Stimulated activated CD4-positive, alpha-beta T cell treated with anti-CD3 and anti-CD28 coated beads, Interleukin-1b, Interleukin-23, amount 100 ng/mL, for 4 hours (primary cell): ENCODE measurements around the gene SHPK.
A peak's percentile ranks its signal among the peaks of the same experiment; 100 is the strongest.
"Not testable (repeated sequence)": the region's sequence is repeated elsewhere in the genome, so short reads cannot be mapped to it uniquely, and the experiment has no call there.

ENCODE experiments used
- DNase-seq, 2 donors: peaks; one replicate each; pipeline ENCODE4 v3.0.0-alpha.2; 2020; ENCODE audit warnings: low read depth in 2 of 2

The SHPK gene

DNA sequence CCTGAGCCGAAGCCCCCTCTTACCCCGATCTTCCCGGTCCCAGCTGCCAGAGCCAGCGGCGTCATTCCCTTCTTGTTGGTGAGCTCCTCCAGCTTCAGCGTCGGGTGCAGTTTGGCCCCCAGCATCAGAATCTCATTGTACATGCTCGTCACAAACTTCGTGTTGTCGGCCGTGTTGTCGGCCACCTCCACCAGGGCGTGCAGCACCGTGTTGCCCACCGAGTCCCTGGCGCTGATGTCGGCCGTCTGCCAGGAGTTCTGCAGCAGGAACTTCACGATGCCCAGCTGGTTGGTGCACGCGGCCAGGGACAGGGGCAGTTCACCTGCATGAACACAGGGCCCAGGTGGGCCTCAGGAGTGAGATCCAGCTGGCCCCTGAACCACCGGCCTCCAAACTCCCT, 46.3 kb downstream of the SHPK start:
- no peak for DNase-seq

DNA sequence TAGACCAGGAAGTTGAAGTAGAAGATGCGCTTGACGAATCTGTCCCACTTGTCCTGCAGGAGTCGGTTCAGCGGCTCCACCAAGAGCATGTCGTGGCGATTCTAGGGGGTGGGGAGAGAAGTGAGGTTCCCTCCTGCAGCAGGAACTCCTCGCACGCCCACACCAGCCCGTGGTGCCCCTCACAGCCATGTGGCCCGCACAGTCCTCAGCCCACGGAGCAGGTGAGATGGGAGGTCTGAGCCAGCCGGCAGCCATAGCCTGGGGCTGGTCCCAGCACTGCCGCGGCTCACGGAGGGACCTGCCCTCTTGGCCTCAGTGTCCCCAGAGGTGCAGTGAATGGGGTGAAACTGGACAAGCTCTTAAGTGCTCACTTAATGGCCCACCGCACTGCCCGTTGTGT, 50.2 kb downstream of the SHPK start:
- no peak for DNase-seq

DNA sequence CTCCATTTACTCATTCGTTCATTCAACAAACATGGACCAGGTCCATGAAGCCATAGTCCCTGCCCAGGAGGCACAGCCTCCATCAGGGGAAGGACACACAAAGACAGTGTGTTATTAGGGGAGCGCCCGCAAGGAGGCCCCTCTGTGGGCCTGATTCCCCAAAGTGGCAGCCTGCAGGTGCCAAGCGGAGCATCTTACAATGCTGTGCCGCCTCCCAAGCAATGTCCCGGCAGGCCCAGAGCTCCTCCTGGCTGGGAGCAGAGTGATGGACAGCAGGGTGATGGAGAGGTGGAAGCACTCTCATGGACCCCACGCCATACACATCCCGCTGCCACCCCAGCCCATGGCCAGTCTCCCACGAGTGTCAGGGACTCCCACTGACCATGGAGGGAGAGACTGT, 52.6 kb downstream of the SHPK start:
- no peak for DNase-seq

DNA sequence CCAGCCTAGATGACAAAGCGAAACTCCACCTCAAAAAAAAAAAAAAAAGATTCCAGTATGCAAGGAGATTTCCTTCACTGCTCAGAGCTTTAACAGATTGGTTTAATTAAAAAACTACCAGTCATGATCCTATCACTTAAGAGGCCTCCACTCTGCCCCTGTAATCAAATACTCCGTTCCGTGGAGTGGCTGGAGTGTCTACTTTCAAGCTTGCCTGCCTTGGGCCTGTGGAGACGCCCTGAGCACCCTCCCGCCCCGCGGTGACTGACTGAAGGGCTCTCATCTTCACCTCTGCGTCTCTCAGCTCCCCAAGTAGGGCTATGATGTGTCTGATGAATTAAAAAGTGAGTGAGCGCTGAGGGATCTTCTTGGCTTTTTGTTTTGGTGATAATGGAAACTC, 53.1 kb downstream of the SHPK start:
- DNase-seq: no peak

DNA sequence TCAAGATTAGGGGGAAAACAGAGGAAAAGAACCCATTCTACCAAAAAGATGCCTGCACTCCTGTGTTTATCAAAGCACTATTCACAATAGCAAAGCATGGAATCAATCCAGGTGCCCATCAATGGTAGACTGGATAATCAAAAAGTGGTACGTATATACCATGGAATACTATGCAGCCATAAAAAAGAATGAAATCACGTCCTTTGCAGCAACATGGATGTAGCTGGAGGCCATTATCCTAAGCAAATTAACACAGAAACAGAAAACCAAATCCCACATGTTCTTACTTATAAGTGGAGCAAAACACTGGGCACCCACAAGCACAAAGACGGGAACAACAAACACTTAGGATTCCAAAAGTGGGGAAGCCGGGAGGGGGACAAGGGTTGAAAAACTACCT, 57.4 kb downstream of the SHPK start:
- not testable (repeated sequence) for DNase-seq

DNA sequence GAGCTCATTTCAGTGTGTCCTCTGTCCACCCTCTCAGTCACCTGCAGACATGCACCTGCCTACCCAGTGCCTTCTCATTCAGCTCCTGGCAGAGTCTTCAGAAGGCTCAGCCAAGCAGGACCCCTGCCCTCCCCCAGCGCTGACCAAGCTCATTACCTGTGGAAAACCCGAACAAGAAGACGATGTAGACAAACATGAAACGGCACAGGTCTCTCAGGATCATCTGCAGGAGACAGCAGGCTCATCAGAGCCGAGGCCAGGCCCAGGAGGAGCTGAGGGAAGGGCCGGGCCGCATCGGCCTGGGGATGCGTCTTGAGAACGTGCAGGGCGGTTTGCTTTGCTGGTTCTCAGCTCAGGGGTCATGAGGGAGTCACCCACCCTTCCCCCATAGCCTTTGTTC, 59.1 kb downstream of the SHPK start:
- no peak for DNase-seq

DNA sequence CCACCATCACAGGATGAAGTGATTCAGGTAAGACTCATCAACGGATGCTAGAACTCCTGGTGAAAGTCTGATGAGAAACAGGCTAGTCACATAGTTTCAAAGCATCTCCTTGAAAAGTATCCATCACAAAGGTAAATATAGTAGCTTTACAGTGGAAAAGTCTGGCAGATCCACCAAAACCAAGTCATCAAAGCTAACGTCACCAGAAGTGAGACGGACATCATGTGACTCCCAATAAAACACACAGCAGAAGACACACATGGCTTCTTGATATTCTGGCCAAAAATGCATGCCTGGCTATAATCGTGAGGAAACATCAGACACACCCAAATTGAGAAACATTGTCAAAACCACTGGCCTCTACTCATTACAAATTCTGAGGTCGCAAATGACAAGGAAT, 60.5 kb downstream of the SHPK start:
- DNase-seq: no peak

DNA sequence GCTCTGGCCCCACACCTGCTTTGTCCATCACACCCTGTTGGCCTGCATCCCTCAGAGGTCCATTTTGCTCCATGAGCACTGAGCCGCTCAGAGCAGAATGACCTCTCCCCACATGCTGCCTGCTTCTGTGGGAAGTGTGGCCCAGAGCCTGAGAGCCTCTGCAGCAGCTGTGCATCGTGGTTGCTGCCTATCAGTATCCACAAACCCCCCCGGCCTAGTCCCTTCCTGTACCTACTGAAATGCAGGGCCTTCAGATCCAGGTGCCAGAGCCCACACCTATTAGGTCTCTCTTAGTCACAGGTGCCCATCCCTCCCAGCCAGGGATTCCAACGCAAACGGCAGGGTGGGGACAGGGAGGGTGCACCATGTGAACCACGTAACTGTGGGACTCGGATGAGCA, 61.8 kb downstream of the SHPK start:
- no peak for DNase-seq

DNA sequence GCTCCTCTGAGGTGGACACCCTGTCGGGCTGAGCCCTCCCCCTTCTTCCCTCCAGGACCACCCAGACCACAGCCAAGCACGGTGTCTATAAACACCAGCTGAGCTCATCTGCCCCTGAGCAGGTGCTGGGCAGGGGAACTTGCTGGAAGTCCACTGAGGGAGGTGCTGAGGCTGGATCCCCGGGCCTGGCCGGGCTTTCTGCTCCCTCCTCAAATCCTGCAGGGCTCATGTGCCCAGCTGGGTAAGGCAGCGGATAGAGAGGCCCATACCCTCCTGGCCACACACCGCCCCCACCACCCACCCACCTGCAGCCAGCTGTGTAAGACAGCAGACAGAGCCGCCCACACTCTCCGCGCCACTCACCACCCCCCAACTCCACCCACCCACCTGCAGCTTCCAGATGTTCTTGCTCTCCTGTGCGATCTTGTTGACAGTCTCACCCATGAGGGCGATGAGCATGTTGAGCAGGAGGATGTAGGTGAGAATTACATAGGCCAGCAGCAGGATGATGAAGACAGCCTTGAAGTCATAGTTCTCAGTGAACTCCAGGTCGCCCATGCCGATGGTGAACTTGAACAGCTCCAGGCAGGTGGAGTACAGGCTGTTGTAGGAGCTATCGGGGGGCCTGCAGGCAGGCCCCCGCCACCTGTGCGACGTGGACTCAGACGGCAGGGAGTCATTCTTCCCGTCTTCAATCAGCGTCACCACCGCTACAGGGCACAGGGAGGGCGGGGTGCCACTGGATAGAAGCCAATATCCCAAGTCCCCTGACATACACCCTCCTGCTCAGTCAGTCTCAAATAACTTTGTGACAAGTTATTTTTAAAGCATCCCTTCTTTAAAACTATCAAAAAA, 62.6 kb downstream of the SHPK start:
- no peak for DNase-seq

DNA sequence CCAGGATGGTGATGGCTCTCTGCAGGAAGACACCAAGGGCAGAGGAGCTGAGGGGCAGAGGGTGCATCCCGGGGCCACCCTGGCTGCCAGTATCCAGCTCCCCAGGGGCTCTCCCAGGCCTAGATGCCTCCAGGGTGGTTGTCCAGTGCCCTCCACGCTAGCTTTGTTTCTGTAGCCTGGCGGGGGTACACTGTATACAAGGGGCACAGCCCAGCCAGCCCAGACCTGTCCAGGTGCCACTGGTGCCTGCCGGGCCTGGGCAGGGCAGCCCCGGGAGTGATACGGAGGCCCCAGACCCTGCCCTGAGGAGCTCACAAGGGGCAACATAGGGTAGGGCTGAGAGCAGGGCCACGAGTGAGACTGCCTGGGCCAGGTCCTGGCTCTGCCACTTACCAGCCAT, 63.8 kb downstream of the SHPK start:
- no peak for DNase-seq

DNA sequence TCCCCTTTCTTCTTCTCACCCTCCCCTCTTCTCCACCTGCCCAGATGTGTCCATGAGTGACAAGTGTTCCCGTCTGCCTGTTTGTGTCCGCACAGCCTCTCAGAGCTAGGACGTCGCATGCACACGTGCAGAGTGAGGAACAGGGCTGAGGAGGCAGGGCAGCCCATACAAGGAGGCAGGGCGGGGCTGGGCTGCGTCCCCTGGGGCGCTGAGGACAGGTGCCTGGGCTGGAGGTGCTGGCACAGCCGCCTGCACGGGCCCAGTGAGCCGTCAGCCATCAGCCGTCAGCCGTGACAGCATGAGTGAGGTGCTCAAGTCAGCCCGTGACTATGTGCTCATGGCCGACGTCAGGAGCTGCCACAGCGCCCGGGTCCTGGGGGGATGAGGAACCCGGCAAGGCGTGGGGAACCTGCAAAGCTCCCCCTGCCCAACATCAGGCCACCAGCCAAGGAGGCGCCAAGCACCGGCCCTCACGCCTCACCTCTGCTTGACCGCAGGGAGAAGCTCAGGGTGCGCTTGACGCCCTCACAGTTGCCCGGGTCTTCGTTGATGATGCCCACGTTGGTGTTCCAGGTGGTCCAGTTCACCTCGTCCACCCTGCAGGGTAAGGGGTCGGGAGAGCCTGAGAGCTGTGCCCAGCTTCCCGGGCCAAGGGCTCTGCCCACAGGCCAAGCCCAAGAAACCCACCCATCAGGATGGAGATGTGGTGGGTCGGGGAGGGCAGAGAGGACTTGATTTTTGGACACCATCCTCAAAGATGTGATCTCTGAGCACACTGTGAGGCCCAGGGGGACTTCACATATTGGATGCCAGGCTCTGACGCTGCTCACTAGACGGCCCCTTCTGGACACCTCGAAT, 64.8 kb downstream of the SHPK start:
- no peak for DNase-seq

DNA sequence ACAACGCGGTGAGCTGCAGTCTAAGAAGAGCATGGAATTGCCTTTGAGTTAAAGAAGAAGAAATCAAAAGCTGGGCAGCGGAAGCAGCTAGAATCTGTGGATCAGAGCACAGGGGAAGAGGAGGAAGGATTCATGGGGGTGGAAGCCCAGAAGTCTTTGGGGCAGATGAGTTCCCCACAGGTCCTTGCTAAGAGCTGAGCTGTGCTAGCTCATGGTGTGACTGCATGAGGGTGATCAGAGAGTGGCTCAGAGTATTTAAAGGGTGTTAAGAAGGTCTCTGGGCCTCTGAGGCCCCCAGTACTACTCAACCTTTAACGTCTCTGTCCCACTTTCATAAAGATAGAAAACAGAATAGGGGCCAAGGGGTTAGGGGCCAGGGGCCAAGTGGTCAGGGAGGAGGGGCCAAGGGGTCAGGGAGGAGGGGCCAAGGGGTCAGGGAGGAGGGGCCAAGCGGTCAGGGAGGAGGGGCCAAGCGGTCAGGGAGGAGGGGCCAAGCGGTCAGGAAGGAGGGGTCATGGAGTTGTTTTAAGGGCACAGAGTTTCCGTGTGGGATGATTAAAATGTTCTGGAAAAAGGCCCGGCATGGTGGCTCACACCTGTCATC, 66.4 kb downstream of the SHPK start:
- DNase-seq: no peak

DNA sequence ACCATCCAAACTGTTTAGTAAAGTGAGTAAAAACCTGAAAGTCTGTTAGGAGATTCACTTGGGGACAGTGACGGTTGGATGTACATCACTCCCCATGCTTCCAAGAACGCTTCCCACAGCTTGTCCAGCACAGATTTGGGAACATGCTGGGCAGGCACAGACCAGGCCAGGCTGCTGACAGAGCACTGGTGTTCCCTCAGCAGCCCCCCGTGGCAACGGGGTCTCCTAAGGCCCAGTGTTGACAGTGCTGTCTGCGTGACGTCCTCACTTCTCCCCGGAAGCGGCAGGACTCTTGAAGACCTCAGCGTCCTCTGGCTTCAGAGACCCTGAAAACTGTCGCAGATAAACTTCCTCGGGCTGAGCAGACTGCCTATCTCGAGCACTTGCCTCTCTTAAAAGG, 69.5 kb downstream of the SHPK start:
- no peak for DNase-seq

DNA sequence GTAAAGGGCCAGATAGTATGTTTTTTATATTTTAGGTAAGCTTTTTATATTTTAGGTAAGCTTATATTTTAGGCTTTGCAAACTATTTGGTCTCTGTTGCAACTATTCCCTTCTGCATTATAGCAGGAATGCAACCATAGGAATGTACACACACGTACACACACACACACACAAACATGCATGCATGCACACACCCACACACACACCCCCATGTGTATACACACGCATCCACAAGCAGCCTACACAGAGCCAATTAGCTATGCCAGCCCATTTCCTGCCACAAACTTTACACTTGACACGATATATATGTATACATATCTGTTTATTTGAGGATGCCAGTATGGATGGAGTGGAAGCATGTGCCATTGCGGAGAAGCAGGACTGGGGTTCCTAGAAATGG, 70.9 kb downstream of the SHPK start:
- DNase-seq: no peak

DNA sequence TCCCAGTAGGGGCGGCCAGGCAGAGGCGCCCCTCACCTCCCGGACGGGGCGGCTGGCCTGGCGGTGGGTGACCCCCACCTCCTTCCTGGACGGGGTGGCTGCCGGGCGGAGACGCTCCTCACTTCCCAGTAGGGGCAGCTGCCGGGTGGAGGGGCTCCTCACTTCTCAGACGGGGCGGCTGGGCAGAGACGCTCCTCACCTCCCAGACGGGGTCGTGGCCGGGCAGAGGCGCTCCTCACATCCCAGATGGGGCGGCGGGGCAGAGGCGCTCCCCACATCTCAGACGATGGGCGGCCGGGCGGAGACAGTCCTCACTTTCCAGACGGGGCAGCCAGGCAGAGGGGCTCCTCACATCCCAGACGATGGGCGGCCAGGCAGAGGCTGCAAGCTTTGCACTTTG, 71.8 kb downstream of the SHPK start:
- DNase-seq: not testable (repeated sequence)

DNA sequence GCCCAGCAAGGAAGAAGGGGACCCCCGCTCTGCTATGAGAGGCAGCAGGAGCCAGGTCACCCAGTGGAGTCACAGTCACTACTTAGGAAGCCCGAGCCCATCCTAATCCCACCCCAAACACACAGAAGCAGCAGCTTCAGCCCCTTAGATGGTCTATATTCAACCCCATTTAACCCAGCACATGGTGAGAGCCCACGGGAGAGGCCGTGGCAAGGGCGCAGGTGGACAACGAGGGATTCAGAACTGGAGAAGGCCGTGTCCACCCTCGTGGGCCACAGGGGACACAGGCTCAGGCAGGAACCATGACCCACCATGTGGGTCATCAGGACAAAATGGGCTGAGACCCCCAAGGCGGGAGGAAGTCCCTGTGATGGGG, 76.8 kb downstream of the SHPK start:
- DNase-seq: no peak

DNA sequence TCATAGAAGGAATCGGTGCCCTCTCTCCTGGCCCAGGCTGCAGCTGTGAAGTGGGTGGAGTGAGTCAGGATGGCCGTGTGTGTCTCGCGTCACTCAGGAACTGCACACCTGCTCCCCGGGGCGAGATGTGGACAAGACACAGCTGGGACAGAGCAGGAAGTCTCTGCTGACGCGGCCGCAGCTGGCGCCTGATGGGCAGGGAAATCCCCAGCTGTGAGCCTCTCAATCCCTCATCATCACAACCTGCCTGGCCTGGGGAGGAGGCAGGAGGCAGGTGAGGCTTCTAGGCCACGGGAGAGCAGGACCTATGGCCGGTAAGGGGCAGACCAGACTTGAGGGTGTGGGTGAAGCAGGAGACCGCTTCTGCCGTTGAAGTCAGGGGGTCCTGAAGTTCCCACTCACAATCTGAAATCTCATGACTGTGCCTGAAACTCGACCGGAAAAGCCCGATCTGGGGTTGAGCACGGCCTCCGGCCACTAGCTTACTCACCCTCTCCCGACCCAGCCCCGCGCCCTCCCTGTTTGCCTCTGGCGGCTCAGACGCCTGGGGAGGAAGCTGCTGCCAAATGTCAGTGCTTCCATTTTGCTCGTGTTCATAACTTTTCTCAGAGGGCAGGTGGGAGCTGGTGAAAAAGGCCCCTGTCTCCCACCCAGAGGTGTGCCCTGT, 77.3 kb downstream of the SHPK start:
- peak; percentile 9 to 32 for DNase-seq
